GM18907 (cell line): ENCODE results near the gene PRX.
A peak's percentile ranks its signal among the peaks of the same experiment; 100 is the strongest.
"Not testable (repeated sequence)": the region's sequence is repeated elsewhere in the genome, so short reads cannot be mapped to it uniquely, and the experiment has no call there.

Experiments used
- ATAC-seq: cut with Tn5 transposase; IDR thresholded peaks from one replicate; pipeline ENCODE4 v1.9.1; 2021; ENCODE audit warnings: mild to moderate bottlenecking, moderate library complexity; ENCODE audit not compliant: unreplicated experiment

PRX gene

DNA sequence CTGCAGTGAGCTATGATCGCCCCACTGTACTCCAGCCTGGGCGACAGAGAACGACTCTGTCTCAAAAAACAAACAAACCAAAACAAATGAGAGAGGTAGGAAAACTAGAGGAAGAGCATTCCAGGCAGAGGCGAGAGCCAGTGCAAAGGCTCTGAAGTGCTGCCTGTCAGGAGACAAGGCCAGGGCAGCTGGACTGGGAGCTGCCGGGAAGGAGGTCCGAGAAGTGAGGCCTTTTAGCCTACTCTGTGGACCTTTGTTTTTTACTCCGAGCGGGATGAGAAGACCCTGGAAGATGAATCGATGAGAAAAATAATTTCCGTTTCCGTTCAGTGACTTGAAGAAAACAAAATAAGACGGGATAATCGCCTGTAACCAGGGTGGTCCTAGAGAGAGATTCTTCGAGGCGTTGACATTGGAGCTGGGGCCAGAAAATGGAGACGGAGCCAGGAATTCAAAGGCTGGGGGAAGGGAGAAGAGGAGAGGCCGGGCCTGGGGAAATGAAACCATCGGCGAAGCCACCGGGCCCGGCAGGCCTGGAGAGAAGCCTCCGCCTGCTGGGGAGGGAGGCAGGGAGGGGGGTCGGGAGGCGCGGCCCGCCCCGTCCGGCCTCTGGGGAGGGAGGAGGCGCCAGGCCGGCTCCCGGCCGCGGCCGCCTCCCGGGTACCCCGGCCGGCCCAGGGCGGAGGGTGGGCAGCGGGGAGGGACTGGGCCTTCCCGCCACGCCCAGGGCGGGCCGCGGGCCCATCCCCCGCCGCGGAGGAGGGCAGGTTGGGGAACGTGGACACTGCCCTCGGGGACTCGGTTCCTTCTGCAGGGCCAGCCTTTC, 20.4 kb upstream of the PRX start:
- peak; percentile 51 for ATAC-seq

DNA sequence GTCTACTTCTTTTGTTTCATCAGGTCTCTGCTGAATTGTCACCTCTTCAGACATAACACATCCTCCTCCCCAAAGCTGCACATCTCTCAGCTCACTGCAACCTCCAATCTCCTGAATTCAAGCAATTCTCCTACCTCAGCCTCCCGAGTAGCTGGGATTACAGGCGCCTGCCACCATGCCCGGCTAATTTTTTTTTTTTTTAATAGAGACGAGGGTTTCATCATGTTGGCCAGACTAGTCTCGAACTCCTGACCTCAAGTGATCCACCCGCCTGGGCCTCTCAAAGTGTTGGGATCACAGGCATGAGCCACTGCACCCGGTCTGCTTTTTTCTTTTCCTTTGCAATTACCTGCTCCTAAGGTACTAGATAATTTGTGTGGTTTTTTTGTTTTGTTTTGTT, 19.6 kb upstream of the PRX start:
- ATAC-seq: not testable (repeated sequence)

DNA sequence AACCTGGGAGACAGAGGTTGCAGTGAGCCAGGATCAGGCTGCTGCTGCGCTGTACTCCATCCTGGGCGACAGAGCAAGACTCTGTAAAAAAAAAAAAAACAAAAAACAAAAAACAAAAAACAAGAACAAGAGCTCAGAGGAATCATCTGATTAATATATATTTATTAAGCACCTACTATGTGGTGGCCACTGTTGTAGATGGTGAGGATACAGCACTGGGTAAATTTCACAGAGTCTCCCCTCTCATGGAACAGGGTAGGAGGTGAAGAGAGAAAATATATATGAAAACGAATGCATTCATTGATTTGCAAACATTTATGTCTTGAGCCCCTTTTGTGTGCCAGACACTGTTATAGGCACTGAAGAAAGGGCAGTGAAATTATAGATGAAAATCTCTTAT, 18.5 kb upstream of the PRX start:
- ATAC-seq: no peak

DNA sequence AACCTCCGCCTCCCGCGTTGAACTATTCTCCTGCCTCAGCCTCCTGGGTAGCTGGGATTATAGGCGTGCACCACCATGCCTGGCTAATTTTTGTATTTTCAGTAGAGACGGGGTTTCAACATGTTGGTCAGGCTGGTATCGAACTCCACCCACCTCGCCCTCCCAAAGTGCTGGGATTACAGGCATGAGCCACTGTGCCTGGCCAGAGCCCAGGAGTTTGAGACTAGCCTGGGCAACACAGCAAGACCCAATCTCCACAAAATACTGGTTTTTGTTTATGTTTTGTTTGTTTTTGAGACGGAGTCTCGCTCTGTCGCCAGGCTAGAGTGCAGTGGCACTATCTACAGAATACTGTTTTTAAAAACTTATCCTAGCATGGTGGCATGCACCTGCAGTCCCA, 17.1 kb upstream of the PRX start:
- not testable (repeated sequence) for ATAC-seq

DNA sequence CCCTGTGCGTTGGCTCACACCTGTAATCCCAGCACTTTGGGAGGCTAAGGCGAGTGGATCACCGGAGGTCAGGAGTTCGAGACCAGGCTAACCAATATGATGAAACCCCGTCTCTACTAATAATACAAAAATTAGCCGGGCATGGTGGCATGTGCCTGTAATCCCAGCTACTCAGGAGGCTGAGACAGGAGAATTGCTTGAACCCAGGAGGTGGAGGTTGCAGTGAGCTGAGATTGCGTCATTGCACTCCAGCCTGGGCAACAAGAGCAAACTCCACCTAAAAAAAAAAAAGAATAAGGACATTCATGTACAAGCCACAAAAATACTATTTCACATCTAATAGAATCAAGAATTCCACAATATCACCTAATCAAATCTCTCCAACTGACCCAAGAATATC, 15.0 kb upstream of the PRX start:
- ATAC-seq: not testable (repeated sequence)

DNA sequence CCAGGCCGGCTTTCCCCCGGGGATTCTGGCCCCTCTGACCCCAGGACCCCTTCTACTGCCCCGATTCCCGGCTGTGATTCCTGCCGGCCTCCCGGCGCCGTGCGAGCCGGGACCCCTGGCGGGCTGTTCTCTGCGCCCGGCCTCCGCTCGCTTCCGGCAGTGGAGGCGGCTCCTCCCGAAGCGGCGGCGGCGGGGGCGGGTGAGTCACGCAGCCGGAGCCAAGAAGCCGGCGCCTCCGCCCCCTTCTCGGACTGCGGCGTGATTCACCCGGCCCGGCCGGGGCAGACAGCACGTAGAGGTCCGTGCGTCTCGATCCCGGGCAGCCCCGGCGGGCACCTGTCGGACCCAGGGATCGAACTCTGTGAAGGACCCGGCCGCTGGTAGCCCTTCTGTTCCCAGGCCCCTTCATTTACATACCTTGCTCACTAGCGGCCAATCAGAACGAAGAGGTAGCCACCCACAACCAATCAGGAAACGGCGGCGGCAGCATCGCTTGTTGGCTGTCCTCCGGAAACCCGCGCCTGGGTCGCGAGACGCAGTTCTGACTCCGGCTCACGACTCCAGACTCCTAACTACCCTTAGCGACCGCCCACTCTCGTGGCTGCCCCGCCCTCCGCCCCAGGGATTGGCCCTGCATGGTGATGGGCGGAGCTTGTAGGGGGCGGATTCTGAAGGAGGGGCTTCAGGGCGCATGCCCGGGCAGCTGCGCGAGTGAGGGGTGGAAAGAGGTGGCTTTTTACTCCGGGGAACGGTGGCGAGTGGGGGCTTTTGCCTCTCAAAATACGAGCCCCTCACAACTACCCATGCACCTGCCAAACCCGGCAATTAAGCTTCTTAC, 12.5 kb upstream of the PRX start, which contains the start of gene SERTAD1:
Gene SERTAD1 (minus strand): TSS at position 543 of the 838 bp plus-strand sequence. CDS start 2,446 bp downstream, outside the sequence.
- ATAC-seq: peak; percentile 86

DNA sequence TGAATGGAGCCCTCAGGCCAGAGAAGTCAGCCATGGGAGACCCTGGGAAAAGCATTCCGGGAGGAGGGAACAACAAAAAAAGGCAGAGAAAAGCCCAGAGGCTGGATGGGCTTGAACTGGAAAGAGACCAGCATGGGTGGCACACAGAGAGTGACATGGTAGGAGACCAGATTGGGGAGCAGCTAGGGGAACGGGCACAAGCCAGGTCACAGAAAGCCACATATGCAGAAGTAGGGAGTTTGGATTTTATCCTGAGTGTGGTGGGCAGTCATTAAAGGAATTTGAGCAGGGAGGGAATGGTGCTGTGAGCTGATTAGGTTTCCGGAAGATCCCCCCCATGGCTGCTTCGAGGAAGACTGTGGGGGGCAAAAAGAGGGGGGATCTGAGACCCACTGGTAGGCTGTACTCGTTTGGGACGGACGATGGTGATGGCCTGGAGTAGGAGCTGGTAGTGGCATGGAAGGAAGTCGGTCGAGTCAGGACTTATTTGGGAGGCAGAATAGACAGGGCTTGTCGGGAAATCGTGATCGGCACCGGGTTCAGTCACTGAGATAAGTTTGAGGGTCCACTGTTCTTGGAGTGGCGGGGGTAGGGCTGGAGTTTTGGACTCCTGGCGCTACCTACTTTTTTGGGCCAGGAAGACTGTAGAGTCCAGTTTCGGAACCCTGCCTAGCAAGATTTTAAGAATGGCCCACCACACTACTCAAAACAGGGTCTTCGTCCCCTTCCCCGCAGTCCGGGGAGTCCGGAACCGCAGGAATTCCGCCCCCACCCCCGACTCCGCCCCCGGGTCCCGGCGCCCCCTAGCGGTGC, 11.7 kb upstream of the PRX start:
- ATAC-seq: peak; percentile 2

DNA sequence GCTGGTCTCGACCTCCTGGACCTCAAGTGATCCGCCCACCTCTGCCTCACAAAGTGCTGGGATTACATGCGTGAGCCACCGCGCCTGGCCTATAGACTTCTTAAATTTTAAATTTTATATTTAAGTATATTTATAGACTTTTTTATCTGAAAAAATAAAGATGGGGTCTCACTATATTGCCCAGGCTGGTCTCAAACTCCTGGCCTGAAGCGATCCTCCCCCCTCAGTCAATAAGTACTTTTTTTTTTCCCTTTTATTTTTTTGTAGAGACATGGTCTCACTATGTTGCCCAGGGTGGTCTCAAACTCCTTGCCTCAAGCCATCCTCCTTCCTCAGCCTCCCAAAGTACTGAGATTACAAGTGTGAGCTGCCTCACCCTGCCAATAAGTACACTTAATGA, 10.8 kb upstream of the PRX start:
- no peak for ATAC-seq

DNA sequence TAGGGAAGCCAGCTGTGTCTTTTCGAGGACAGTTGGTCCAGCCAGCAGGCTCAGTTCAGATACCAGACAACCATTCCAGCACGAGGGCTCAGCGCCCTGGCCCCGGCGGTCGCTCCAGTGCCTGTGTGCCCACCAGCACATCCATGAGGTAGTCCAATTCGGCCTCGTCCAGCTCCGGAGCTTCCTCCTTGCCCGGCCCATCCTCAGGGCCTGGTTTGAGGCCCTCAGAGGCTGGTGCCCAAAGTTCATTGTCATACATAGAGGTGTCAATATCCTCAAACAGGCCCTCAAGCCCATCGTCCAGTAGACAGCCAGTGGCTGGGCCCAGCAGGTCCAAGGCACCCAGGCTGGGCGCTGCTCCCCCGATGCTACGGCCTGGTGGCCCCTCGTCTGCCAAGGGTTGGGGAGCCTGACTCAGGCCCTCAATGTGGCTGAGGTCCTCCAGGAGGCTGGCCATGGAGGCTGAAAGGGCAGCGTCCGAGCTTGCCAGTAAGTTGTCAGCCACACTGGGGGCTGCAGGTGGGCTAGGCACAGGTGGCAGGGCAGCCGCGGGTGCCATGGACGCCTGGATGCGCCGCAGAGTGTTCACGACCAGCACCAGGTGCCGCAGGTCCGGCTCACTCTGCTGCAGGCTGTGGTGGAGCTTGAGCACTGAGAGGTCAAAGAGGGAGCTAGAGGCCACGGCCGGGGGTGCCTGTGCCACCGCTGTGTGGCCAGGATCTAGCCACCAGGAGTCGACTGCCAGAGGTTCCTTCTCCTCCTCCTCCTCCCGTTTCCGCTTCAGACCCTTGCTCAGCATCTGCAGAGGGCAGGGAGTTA, 9.8 kb upstream of the PRX start:
- no peak for ATAC-seq

DNA sequence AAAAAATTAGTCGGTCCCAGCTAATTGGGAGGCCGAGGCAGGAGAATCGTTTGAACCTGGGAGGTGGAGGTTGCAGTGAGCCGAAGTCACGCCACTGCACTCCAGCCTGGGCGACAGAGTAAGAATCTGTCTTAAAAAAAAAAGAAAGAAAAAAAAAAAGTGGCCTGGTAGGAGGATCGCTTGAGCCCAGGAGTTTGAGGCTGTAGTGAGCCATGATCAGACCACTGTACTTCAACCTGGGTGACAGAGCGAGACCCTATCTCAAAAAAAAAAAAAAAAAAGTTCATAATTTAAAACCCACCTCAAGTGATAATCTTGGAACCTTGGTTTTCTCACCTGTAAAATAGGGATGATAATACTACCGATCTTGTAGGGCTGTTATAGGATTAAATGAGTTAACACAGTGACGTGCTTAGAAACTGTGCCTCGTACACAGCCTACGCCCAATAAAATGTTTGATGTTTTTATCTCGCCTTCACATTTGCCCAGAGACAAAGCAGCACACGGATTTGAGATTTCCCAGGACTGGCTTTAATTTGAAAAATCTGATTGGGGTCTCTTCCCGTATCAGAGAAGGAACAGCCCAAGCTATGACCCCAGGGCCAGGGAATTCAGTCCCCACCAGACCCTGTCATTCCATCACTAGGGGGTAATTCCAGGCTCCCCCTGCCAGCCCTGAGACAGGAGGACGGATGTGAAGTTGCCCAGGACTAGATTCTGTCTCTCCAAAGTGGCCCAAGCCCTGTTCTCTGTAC, 9.0 kb upstream of the PRX start:
- no peak for ATAC-seq

DNA sequence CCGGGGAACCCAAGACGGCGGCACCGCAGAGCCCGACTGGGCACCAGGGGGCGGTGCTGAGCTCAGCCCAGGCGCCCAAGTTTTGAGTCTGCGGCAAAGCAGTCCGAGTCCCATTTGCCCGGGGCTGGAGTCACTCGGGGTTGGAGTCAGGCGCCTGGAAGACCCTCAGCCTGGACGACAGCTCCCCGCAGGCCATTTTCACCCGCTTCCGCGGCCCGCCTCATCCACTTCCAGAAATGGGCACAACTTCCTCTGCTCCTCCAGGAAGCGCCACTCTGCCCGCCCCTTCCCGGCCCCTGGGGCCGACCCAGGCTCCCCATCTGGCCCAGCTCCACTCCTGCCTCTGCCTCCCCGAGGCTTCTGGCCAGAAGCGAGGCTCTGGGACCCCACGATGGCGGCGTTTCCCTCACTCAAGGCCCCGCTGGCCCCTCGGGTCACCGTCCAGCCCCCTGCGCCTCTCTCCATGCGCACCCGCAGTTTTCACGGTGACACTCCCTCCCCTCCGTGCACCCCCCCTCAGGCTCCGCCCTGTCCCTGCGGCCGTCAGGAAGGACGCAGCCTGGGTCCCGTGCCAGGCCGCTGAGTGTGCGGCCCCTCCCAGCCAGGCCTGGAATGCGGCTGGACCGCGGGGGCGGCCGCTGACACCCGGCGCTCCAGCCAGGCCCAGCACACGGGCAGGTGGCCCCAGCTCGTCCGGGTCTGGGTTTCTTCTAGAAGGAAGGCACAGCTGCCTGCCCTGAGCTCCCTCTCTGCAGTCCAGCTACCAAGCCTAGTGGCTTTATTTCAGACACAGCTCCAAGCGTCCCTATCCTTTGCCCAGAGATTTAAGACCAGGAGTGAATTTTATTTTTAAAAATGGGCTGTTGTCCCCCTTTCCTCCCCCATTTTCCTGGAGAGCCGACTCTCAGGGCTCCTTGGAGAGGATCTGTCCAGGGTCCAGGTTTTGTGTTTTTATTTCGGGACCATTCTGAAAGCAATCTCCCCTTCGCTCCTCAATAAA, 7.9 kb upstream of the PRX start:
- peak; percentile 39 for ATAC-seq

DNA sequence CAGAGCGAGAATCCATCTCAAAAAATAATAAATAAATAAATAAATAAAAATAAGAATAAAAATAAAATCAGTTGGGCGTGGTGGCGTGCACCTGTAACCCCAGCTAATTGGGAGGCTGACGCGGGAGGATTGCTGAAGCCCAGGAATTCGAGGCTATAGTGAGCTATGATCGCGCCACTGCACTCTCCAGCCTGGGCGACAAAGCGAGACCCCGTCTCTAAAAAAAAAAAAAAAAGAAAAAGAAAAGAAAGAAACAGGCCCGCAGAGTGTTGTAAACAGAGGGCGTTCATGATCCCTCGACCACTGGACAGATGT, 7.2 kb upstream of the PRX start:
- no peak for ATAC-seq

DNA sequence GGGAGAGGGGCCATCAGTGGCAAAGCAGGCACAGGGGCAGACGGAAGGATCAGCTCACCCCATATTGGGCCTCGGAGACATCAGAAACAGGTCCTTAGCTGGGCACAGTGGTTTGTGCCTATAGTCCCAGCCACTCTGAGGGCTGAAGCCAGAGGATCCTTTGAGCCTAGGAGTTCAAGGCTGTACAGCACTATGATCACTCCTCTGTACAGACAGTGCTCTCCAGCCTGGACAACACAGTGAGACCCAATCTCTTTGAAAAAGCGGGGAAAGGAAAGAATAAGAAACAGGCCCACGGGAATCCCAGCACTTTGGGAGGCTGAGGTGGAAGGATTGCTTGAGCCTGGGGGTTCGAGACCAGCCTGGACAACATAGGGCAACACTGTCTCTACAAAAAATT, 6.6 kb upstream of the PRX start:
- no peak for ATAC-seq

DNA sequence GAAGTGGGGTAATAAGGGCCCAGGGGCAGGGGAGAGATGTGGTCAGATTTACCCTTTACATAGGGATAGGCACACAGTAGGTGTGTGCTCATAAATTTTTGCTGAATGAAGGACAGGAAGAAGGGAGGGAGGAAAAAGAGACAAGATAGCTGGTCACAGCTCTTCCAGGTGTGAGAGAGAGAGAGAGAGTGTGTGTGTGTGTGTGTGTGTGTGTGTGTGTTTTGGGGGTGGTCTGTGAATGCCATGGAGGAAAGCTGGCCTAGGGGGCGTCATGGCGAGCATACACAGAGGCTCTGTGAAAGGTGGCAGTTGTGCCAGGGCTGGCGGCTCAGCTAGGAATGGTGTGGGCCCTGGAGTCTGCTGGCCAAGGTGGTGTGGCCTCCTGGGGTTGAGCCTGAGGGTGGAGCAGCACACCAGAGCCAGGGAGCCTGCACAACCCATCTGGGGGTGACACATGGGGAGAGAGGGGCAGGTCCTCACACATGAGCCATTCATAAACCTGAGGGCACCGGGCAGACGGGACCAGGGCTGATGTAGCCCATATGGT, 6.0 kb upstream of the PRX start:
- no peak for ATAC-seq

DNA sequence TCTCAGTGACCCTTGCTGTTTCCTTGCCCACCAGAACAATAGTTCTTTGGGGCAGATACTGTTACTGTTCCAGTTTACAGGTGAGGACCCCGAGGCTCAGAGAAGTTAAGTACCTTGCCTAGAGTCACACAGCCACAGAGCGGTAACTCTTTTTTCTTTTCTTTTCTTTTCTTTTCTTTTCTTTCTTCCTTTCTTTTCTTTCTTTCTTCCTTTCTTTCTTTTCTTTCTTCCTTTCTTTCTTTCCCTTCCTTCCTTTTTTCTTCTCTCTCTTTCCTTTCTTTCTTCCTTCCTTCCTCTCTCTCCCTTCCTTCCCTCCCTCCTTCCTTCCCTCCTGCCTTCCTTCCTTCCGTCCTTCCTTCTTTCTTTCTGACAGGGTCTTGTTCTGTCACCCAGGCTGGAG, 4.9 kb upstream of the PRX start:
- no peak for ATAC-seq

DNA sequence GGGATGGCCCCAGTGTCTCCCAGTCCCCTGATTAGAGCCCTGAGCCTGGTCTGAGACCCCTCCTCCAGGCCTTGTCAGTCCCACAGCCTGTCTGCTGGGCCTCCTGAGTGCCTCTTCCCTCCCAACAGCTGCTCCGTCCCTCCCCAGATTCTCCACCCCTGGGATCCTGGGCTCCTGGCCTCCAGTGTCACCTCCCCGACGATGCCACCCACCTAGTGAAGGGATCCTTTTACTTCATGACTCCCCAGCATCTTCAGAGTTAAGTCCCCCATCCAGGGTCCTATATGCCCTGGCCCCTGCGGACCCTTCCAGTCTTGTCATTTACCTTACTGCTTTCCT, 4.4 kb upstream of the PRX start:
- ATAC-seq: no peak

DNA sequence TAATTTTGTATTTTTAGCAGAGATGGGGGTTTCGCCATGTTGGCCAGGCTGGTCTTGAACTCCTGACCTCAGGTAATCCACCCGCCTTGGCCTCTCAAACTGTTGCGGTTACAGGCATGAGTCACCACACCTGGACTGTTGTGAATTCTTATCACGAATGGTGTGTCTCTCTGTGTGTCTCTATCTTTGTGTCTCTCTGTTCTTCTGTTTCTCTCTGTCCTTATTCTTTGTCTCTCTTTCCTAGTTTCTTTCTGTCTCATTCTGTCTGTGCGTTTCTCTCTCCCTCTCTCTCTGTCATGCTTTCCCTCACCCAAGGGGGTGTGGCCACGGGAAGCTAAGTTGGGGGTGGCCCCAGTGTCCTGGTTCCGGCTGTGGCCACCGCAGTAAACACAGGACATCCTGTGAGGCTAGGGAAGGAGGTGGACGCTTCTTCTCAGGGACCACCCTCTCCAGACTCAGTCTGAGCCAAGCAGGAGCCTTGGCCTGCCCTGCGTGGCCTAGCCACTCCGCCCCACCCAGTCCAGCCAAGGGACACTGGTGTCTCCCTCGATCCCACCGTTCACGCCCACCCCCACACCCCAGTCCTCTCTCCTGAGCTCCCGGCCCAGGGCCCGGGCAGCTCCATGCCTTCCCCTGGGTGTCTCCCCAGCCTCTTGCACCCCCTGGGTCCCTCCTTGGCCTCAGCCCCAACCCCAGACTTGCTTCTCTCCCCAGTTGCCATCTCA, 3.9 kb upstream of the PRX start:
- ATAC-seq: no peak

DNA sequence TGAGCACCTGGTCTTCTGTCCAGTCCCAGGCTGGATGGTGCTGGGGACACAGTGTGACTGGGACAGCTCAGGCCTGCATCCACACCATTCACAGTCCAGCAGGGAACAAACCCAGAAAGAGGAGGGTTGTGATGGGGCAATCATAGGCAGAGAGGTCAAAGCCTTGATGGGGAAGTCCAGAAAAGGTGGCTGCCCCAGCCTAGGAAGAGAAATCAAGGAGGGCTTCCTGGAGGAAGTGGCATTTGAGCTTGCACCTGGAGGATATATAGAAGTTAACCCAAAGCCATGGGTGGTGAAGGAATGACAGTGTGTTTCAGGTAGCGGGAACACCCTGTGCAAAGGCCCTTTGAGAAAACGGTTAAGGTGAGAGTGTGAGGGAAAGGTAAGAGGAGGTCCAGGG, 2.6 kb upstream of the PRX start:
- ATAC-seq: no peak
